BJ (cell line): ENCODE measurements around the gene KCNJ6. TPM values are rescaled to one million over a fixed set of nuclear protein-coding genes. Genes with fewer than 3 reads are reported as not detected.
"Not testable (repeated sequence)": the region's sequence is repeated elsewhere in the genome, so short reads cannot be mapped to it uniquely, and the experiment has no call there.

Experiments
- CTCF ChIA-PET: fragments of 350-600 bp; formaldehyde crosslinking; extraction: SDS; loops from one replicate; lab custom pipeline; 2021; ENCODE audit warnings: antibody characterized with exemption, inconsistent platforms; lab: Yijun Ruan, JAX
- POLR2A ChIA-PET: fragments of 300-600 bp; sonication (Branson Sonifier 250); formaldehyde crosslinking; extraction: SDS; loops from one replicate; lab custom pipeline; 2021; ENCODE audit warnings: antibody characterized with exemption; lab: Charles Lee
- DNase-seq: peaks from one replicate; pipeline ENCODE4 v3.0.0-alpha.2; 2011; ENCODE audit warnings: low read depth
- H3K27me3 ChIP-seq: 2 replicates; pipeline ENCODE4 v1.6.0; 2011; ENCODE audit warnings: low read length; ENCODE audit not compliant: control insufficient read depth, insufficient read depth
- H3K36me3 ChIP-seq: 2 replicates; pipeline ENCODE4 v1.5.1; 2011; ENCODE audit warnings: low read length; ENCODE audit not compliant: control insufficient read depth, insufficient read depth
- H3K4me3 ChIP-seq: 2 replicates; pipeline ENCODE4 v1.5.1; 2011; ENCODE audit warnings: low read depth, mild to moderate bottlenecking, control low read depth, low read length
- polyA plus RNA-seq: library from polyadenylated mRNA; depleted of rRNA; stranded (reverse); fragments of >200 nt; gene quantifications from 2 replicates; pipeline ENCODE4 v1.2.3, GENCODE V29; 2011
- TF ChIP-seq, protein P1 (sequence below): IDR thresholded peaks from 2 replicates; pipeline ENCODE4 v1.5.1; 2011; ENCODE audit warnings: low read depth, mild to moderate bottlenecking, control low read depth, inconsistent platforms, low read length, moderate library complexity; ENCODE audit not compliant: insufficient read depth

The KCNJ6 gene
- polyA plus RNA-seq, 1 experiment: 0.01 TPM

GRCh38 chr21:37654596-37654995 lies 261.7 kb downstream of the KCNJ6 start:
- Histone ChIP-seq H3K4me3 (no peak overlapping the region), H3K36me3 (no peaks in the 10 kb centered on the region), H3K27me3 (peaks cover 14% of the 10 kb centered on the region)
- DNase-seq: no peak
- ChIA-PET POLR2A (no interaction called here), CTCF (interaction anchor here (0.7 to 0.8 kb wide), 2 partner anchors 20 to 802 kb away, joined by 3 read pairs; no protein-coding TSS in a partner anchor)
- TF ChIP-seq, protein P1, sequence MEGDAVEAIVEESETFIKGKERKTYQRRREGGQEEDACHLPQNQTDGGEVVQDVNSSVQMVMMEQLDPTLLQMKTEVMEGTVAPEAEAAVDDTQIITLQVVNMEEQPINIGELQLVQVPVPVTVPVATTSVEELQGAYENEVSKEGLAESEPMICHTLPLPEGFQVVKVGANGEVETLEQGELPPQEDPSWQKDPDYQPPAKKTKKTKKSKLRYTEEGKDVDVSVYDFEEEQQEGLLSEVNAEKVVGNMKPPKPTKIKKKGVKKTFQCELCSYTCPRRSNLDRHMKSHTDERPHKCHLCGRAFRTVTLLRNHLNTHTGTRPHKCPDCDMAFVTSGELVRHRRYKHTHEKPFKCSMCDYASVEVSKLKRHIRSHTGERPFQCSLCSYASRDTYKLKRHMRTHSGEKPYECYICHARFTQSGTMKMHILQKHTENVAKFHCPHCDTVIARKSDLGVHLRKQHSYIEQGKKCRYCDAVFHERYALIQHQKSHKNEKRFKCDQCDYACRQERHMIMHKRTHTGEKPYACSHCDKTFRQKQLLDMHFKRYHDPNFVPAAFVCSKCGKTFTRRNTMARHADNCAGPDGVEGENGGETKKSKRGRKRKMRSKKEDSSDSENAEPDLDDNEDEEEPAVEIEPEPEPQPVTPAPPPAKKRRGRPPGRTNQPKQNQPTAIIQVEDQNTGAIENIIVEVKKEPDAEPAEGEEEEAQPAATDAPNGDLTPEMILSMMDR: no peak

DNA sequence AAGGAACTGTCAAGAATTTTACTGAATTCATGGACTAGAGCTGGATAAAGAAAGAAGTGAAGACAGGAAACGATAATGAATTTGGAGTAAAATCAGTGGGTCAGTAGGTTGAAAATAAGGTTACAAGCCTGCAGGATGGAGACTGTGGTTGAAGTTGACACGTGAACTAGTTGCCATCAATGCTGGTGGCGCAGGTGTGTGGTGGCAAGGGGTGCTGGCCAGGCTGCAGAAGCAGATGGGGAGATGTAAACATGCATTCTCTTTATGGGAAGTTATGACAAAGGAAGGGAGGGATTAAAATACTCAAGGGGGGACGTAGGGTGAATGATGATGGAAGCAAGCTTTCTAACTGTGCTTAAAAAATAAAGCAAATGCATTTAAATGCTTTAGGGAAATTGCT lies 263.1 kb downstream of the KCNJ6 start:
- DNase-seq: no peak
- Histone ChIP-seq H3K27me3 (peaks cover 14% of the 10 kb centered on the region), H3K4me3 (no peak overlapping the region), H3K36me3 (no peaks in the 10 kb centered on the region)
- CTCF ChIA-PET: interaction anchor here (0.9 to 1.3 kb wide), 2 partner anchors 10 kb away, joined by 3 to 4 read pairs; no protein-coding TSS in a partner anchor
- TF ChIP-seq, protein P1: no peak
- POLR2A ChIA-PET: no interaction called here

GRCh38 chr21:37647781-37648180 lies 268.5 kb downstream of the KCNJ6 start:
- Histone ChIP-seq H3K36me3 (no peaks in the 10 kb centered on the region), H3K27me3 (peaks cover 6% of the 10 kb centered on the region; the same call in 1 of the 2 replicates), H3K4me3 (no peak overlapping the region)
- CTCF ChIA-PET: interaction anchor here (0.6 to 3.3 kb wide), 3 partner anchors 10 to 526 kb away, joined by 3 to 16 read pairs (median 4); no protein-coding TSS in a partner anchor
- no peak for DNase-seq
- POLR2A ChIA-PET: no interaction called here
- TF ChIP-seq, protein P1: no peak

DNA sequence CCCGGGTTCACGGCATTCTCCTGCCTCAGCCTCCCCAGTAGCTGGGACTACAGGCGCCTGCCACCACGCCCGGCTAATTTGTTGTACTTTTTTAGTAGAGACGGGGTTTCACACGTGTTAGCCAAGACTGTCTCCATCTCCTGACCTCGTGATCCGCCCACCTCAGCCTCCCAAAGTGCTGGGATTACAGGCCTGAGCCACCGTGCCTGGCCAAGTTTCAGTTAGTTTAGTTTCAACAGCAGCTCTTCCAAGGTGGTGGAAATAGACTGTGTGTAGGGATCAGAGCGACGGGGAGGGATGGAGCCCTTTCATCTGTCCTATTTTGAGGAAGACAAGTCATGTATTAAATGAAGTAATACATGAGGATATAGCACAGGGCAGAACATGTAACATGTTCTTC lies 269.5 kb downstream of the KCNJ6 start:
- H3K4me3 ChIP-seq, H3K36me3 ChIP-seq, H3K27me3 ChIP-seq, POLR2A ChIA-PET, DNase-seq: not testable (repeated sequence)
- CTCF ChIA-PET: interaction anchor here (0.5 to 3.3 kb wide), 3 partner anchors 14 to 119 kb away, joined by 3 to 16 read pairs (median 3); no protein-coding TSS in a partner anchor

GRCh38 chr21:37645848-37646247 lies 270.4 kb downstream of the KCNJ6 start:
- CTCF ChIA-PET: interaction anchor here (3.3 kb wide), 1 partner anchor 30 kb away, joined by 16 read pairs; no protein-coding TSS in a partner anchor
- no peaks in the 10 kb centered on the region for H3K36me3 ChIP-seq
- DNase-seq: no peak
- peaks cover 3% of the 10 kb centered on the region; the same call in 1 of the 2 replicates for H3K27me3 ChIP-seq
- H3K4me3 ChIP-seq: no peak overlapping the region
- TF ChIP-seq, protein P1: no peak
- POLR2A ChIA-PET: no interaction called here
